IPS DF 4.7 (cell line): ENCODE data around the gene FLVCR2.
"Not testable (repeated sequence)": the region's sequence is repeated elsewhere in the genome, so short reads cannot be mapped to it uniquely, and the experiment has no call there.

ENCODE experiments used
- DNase-seq: peaks from one replicate; pipeline ENCODE4 v3.0.0-alpha.2; 2013; ENCODE audit warnings: low spot score; ENCODE audit errors: extremely low read depth

FLVCR2 gene

GRCh38 chr14:75591987-75592575, 13.7 kb downstream of the FLVCR2 start:
- no peak for DNase-seq

- DNase-seq: no peak
These were observed 16.8 kb downstream of the FLVCR2 start for GRCh38 chr14:75595226-75595625.

- DNase-seq: no peak
These were observed 18.7 kb downstream of the FLVCR2 start for GRCh38 chr14:75597149-75597548.

- not testable (repeated sequence) for DNase-seq
These were observed 21.7 kb downstream of the FLVCR2 start for GRCh38 chr14:75600100-75600499.

GRCh38 chr14:75601061-75601460, 22.6 kb downstream of the FLVCR2 start:
- DNase-seq: not testable (repeated sequence)

GRCh38 chr14:75602503-75602902, 24.1 kb downstream of the FLVCR2 start:
- DNase-seq: no peak

GRCh38 chr14:75604979-75605851, 26.8 kb downstream of the FLVCR2 start:
- no peak for DNase-seq

- DNase-seq: no peak
These were observed 27.5 kb downstream of the FLVCR2 start for GRCh38 chr14:75605916-75606315.

GRCh38 chr14:75607044-75607443, 28.6 kb downstream of the FLVCR2 start:
- no peak for DNase-seq

- no peak for DNase-seq
These were observed 29.6 kb downstream of the FLVCR2 start for GRCh38 chr14:75607842-75608640.

- DNase-seq: no peak
These were observed 30.7 kb downstream of the FLVCR2 start for GRCh38 chr14:75609116-75609515.

GRCh38 chr14:75609606-75610475, 31.4 kb downstream of the FLVCR2 start:
- no peak for DNase-seq

- DNase-seq: no peak
These were observed 32.4 kb downstream of the FLVCR2 start for GRCh38 chr14:75610834-75611233.

GRCh38 chr14:75612157-75612556, 33.7 kb downstream of the FLVCR2 start:
- DNase-seq: no peak

GRCh38 chr14:75614179-75614578, 35.8 kb downstream of the FLVCR2 start:
- no peak for DNase-seq

- DNase-seq: no peak
These were observed 36.8 kb downstream of the FLVCR2 start for GRCh38 chr14:75615200-75615599.

GRCh38 chr14:75619548-75619947, 41.1 kb downstream of the FLVCR2 start:
- DNase-seq: no peak

GRCh38 chr14:75625034-75625433, 46.6 kb downstream of the FLVCR2 start:
- DNase-seq: no peak

GRCh38 chr14:75626396-75626795, 48.0 kb downstream of the FLVCR2 start:
- no peak for DNase-seq

- DNase-seq: no peak
These were observed 48.4 kb downstream of the FLVCR2 start for GRCh38 chr14:75626863-75627262.

GRCh38 chr14:75627406-75627805, 49.0 kb downstream of the FLVCR2 start:
- no peak for DNase-seq
